CD4-positive, alpha-beta T cell (primary cell): ENCODE measurements around the gene SLC36A1. TPM values are rescaled to one million over a fixed set of nuclear protein-coding genes. Genes with fewer than 3 reads are reported as not detected.

Experiments
- ATAC-seq: fragments of 200-7000 bp; cut with Tn5 transposase; one replicate; pipeline ENCODE4 v1.10.0; 2022; ENCODE audit warnings: mild to moderate bottlenecking; ENCODE audit not compliant: poor library complexity
- CTCF ChIA-PET: fragments of 350-600 bp; sonication (Branson Sonifier 250); formaldehyde crosslinking; loops from one replicate; lab custom pipeline; 2021; ENCODE audit warnings: antibody characterized with exemption, inconsistent platforms; lab: Charles Lee
- POLR2A ChIA-PET: fragments of 350-600 bp; sonication (Branson Sonifier 250); formaldehyde crosslinking; loops from one replicate; lab custom pipeline; 2021; ENCODE audit warnings: antibody characterized with exemption, inconsistent platforms; lab: Charles Lee
- DNase-seq, 14 experiments: peaks; one replicate each; pipeline ENCODE4 v3.0.0-alpha.2; 2013 to 2020; ENCODE audit warnings: mixed read lengths in 2 of 14
- H3K27ac ChIP-seq, 2 donors: one replicate each; pipeline versions ENCODE4 v1.5.1 to v1.7.0; 2013; ENCODE audit warnings: low read length in 2 of 2, low read depth in 1 of 2, mild to moderate bottlenecking in 1 of 2
- H3K27me3 ChIP-seq, 2 experiments: 1 replicate in 1 of 2; 2 replicates in 1 of 2; pipeline versions ENCODE4 v1.6.1 to v1.7.0; 2013; ENCODE audit warnings: low read length in 2 of 2, control low read depth in 1 of 2, mild to moderate bottlenecking in 1 of 2, moderate library complexity in 1 of 2; ENCODE audit not compliant: insufficient read depth in 2 of 2, control insufficient read depth in 1 of 2
- H3K36me3 ChIP-seq: one replicate; pipeline ENCODE4 v1.6.1; 2013; ENCODE audit warnings: low read length, control low read depth; ENCODE audit not compliant: insufficient read depth
- H3K4me1 ChIP-seq: one replicate; pipeline ENCODE4 v1.6.1; 2013; ENCODE audit warnings: low read length, control low read depth; ENCODE audit not compliant: insufficient read depth
- H3K4me3 ChIP-seq: one replicate; pipeline ENCODE4 v1.5.1; 2013; ENCODE audit warnings: mild to moderate bottlenecking, low read length, moderate library complexity
- H3K9me3 ChIP-seq, 2 experiments: 1 replicate in 1 of 2; 2 replicates in 1 of 2; pipeline versions ENCODE4 v1.6.1 to v1.7.0; 2013; ENCODE audit warnings: low read length in 2 of 2, mild to moderate bottlenecking in 2 of 2, control low read depth in 1 of 2, moderate library complexity in 1 of 2; ENCODE audit not compliant: control insufficient read depth in 1 of 2, insufficient read depth in 1 of 2
- H3K27ac Mint-ChIP-seq: one replicate; pipeline ENCODE4 v1.8.0; 2020; ENCODE audit warnings: mixed read lengths
- H3K27me3 Mint-ChIP-seq: one replicate; pipeline ENCODE4 v1.8.0; 2021; ENCODE audit warnings: mixed read lengths
- H3K36me3 Mint-ChIP-seq: one replicate; pipeline ENCODE4 v1.8.0; 2021; ENCODE audit warnings: low read depth, mixed read lengths
- H3K4me1 Mint-ChIP-seq: one replicate; pipeline ENCODE4 v1.8.0; 2021; ENCODE audit warnings: low read depth, mixed read lengths
- H3K4me3 Mint-ChIP-seq: one replicate; pipeline ENCODE4 v1.8.0; 2020; ENCODE audit warnings: mild to moderate bottlenecking, mixed read lengths
- H3K9me3 Mint-ChIP-seq: one replicate; pipeline ENCODE4 v1.8.0; 2020; ENCODE audit warnings: mixed read lengths
- intact Hi-C, 2 experiments: fragments of 100-400 bp; cut with DNase I in 1 of 2; cut with micrococcal nuclease in 1 of 2; formaldehyde crosslinking; loops; one replicate each; pipeline versions ENCODE4 v1.15.1 to v1.9.0; 2023 to 2025; cut with DNase I, micrococcal nuclease
- total RNA-seq, 174 experiments: library from RNA in 2 of 174; stranded (reverse) in 2 of 174; gene quantifications; one replicate each; pipeline ENCODE4 v1.2.3 and lab custom pipeline; 2021 to 2026
- TF ChIP-seq, protein P1 (sequence below): fragments of 200-600 bp; IDR thresholded peaks from one replicate; pipeline ENCODE4 v1.8.0; 2022; ENCODE audit warnings: antibody characterized with exemption, mild to moderate bottlenecking

SLC36A1 gene
- total RNA-seq, 2 experiments from 2014 or later = 2.2 to 2.8 TPM

DNA sequence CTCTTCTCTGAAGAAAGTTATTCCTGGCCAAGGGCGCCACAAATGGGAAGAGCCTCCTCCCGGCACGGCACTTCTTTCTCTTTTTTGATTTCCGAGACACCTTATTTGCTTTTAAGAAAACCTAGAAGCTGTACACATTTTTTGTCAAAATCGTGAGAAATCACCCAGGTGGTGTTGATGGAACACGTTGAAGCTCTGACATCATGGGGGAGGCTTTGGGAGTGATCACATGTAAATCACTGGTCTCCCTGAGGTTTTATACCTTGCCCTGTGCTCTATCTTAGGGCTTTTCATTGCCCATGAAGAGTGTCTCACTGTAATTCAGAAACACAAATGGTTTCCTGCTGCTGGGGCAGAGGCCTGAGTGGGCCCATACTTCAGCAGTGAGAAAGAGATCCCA, 27.4 kb downstream of the SLC36A1 start:
- H3K9me3 ChIP-seq = no peaks in the 10 kb centered on the region
- no peaks in the 10 kb centered on the region for H3K4me1 ChIP-seq
- peaks cover 24% of the 10 kb centered on the region for H3K36me3 ChIP-seq
- ChIA-PET CTCF (interaction anchor here (1.4 kb wide), 1 partner anchor 34 kb away, joined by 3 read pairs; no protein-coding TSS in a partner anchor), POLR2A (no interaction called here)
- TF ChIP-seq, protein P1, sequence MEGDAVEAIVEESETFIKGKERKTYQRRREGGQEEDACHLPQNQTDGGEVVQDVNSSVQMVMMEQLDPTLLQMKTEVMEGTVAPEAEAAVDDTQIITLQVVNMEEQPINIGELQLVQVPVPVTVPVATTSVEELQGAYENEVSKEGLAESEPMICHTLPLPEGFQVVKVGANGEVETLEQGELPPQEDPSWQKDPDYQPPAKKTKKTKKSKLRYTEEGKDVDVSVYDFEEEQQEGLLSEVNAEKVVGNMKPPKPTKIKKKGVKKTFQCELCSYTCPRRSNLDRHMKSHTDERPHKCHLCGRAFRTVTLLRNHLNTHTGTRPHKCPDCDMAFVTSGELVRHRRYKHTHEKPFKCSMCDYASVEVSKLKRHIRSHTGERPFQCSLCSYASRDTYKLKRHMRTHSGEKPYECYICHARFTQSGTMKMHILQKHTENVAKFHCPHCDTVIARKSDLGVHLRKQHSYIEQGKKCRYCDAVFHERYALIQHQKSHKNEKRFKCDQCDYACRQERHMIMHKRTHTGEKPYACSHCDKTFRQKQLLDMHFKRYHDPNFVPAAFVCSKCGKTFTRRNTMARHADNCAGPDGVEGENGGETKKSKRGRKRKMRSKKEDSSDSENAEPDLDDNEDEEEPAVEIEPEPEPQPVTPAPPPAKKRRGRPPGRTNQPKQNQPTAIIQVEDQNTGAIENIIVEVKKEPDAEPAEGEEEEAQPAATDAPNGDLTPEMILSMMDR = no peak
- H3K27ac Mint-ChIP-seq = no peak overlapping the region
- H3K4me3 ChIP-seq = no peak overlapping the region
- no peaks in the 10 kb centered on the region for H3K27me3 ChIP-seq
- no peaks in the 10 kb centered on the region for H3K9me3 Mint-ChIP-seq
- no peak overlapping the region for H3K27ac ChIP-seq
- H3K4me3 Mint-ChIP-seq = no peak overlapping the region
- DNase-seq (no peak), ATAC-seq (no peak)
- H3K4me1 Mint-ChIP-seq = no peaks in the 10 kb centered on the region
- intact Hi-C loops = no loop called here
- no peaks in the 10 kb centered on the region for H3K27me3 Mint-ChIP-seq
- H3K36me3 Mint-ChIP-seq = peaks cover 63% of the 10 kb centered on the region

DNA sequence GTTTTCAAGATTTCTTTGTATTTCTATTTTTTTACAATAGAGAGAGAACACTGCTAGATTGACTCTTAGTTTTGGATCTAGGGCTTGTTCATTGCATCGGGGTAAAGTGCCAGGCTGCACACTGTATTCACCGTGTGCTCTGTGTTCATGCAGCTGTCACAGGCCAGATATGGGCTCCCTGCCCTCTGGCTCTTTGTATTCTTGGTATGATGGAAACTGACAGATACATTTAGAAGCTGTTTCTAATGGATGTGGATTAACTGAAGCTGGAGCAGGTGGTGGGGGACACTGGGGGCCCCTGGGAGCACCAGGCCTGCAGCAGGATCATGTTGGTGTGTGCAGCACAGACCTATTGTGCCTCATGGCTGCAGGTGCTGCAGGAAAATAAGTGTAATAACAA, 28.0 kb downstream of the SLC36A1 start:
- ATAC-seq = no peak
- no peak overlapping the region for H3K4me3 Mint-ChIP-seq
- peaks cover 68% of the 10 kb centered on the region for H3K36me3 Mint-ChIP-seq
- Histone ChIP-seq H3K36me3 (peaks cover 22% of the 10 kb centered on the region), H3K4me3 (no peak overlapping the region), H3K4me1 (no peaks in the 10 kb centered on the region), H3K27ac (no peak overlapping the region), H3K9me3 (no peaks in the 10 kb centered on the region), H3K27me3 (no peaks in the 10 kb centered on the region)
- DNase-seq = no peak
- no peaks in the 10 kb centered on the region for H3K27me3 Mint-ChIP-seq
- ChIA-PET CTCF (no interaction called here), POLR2A (no interaction called here)
- intact Hi-C loops = no loop called here
- H3K9me3 Mint-ChIP-seq = no peaks in the 10 kb centered on the region
- TF ChIP-seq, protein P1 = no peak
- H3K27ac Mint-ChIP-seq = no peak overlapping the region
- H3K4me1 Mint-ChIP-seq = no peaks in the 10 kb centered on the region

DNA sequence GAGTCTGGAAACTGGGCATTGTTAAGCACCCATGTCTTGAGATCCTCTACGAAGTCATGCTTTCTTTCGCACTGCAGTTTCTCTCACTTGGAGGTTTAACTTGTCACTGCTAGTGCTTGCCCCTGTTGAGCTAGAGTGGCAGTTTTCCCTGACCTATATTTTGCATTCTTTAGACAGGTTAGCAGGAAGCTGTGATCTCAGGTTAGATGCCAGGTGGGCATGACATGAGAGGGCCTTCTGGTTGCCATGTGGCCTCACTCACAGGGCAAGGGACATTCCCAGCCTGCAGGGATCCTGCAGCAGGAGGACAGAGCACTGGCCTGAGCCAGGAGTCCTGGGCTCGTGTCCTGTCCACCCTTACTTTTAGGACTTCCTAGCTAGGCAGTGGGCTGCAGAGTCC, 28.6 kb downstream of the SLC36A1 start:
- no peak overlapping the region for H3K27ac ChIP-seq
- H3K9me3 Mint-ChIP-seq = no peaks in the 10 kb centered on the region
- H3K4me3 ChIP-seq = no peak overlapping the region
- ChIA-PET POLR2A (no interaction called here), CTCF (no interaction called here)
- no peak overlapping the region for H3K27ac Mint-ChIP-seq
- H3K27me3 ChIP-seq = no peaks in the 10 kb centered on the region
- no peak for DNase-seq
- TF ChIP-seq, protein P1 = no peak
- intact Hi-C loops = no loop called here
- H3K27me3 Mint-ChIP-seq = no peaks in the 10 kb centered on the region
- H3K4me1 ChIP-seq = no peaks in the 10 kb centered on the region
- no peaks in the 10 kb centered on the region for H3K4me1 Mint-ChIP-seq
- H3K36me3 ChIP-seq = peaks cover 21% of the 10 kb centered on the region
- no peaks in the 10 kb centered on the region for H3K9me3 ChIP-seq
- no peak for ATAC-seq
- H3K36me3 Mint-ChIP-seq = peaks cover 68% of the 10 kb centered on the region
- no peak overlapping the region for H3K4me3 Mint-ChIP-seq
